ENCODE results near the gene S100A6. TPM values are rescaled to one million over a fixed set of nuclear protein-coding genes. Genes with fewer than 3 reads are reported as not detected.

S100A6 gene
- total and polyA plus RNA-seq, 2 donors (not counting 1 experiment from before 2014, with no cell fraction given): 110 to 213 TPM

DNA sequence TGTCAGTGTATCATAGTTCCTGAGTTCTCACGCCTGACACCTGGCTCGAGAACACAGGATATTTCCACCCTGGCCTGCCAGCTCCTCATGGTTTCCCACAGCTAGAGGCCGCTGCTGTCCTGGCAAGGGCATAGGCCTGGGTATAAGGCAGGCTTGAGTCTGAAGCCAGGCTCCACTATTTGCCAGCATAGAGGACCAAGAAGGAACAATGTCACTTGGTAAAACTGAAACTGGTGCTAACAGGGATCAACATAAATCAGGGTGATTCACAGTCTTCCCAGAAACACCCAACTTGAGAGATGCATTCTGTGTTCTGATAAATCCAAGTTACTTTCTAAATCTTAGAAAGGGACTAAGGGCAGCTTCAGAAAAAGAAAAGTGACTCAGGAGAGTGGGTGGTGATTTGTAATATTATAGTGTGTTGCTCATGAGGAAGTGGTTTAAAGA lies 36.8 kb upstream of the S100A6 start:
- H3K9ac ChIP-seq (ENCODE audit: low read length): no peak overlapping the region
- H3K27ac ChIP-seq (ENCODE audit: low read length in 2 of 2): no peak overlapping the region
- no peaks in the 10 kb centered on the region for H3K9me3 ChIP-seq (ENCODE audit: control extremely low read depth in 1 of 3, control insufficient read depth in 2 of 3, insufficient read depth in 1 of 3, low read length in 2 of 3)
- peak overlapping the region; percentile 56 for H3K27ac Mint-ChIP-seq
- peaks cover 0 to 2% (median under 1%) of the 10 kb centered on the region in 4 experiments for H3K27me3 ChIP-seq (replicated peaks in 1 of 4; ENCODE audit: control extremely low read depth in 1 of 4, control insufficient read depth in 3 of 4, insufficient read depth in 4 of 4, low read length in 3 of 4)
- peaks cover 25% of the 10 kb centered on the region for H3K4me1 Mint-ChIP-seq
- H3K27me3 Mint-ChIP-seq: peaks cover 8% of the 10 kb centered on the region
- no peaks in the 10 kb centered on the region for H3K36me3 ChIP-seq (replicated peaks in 1 of 2; ENCODE audit: control extremely low read depth in 1 of 2, control insufficient read depth in 1 of 2, extremely low read depth in 1 of 2, insufficient read depth in 2 of 2, low read length in 1 of 2)
- peak overlapping the region; percentile 15 for H3K4me2 ChIP-seq (replicated peaks; ENCODE audit: low read depth, low read length, poor library complexity, severe bottlenecking)
- 10% methylated on average over 2 of the region's 3 CpGs for WGBS (ENCODE audit: insufficient coverage)
- no peak overlapping the region for H3K4me3 Mint-ChIP-seq
- H3K9me3 Mint-ChIP-seq (ENCODE audit: insufficient read depth): no peaks in the 10 kb centered on the region
- intact Hi-C loops (cut with micrococcal nuclease): loop anchor here (1.0 to 2.0 kb wide), 5 partner anchors 61 to 414 kb away; partner anchors contain the start of genes RAB13 and SNAPIN
- H4K20me1 ChIP-seq (ENCODE audit: control insufficient read depth, insufficient read depth, low read length, poor library complexity, severe bottlenecking): no peaks in the 10 kb centered on the region
- no peak overlapping the region for H3K4me3 ChIP-seq (ENCODE audit: control extremely low read depth in 1 of 5, extremely low read depth in 1 of 5, insufficient read depth in 1 of 5, low read depth in 2 of 5, low read length in 4 of 5)
- peak; percentile 89 for ATAC-seq (ENCODE audit: low read depth)
- peak; percentile 76 for DNase-seq
- H2AFZ ChIP-seq (ENCODE audit: insufficient read depth, low read depth, low read length, poor library complexity, severe bottlenecking): peak overlapping the region; percentile 26
- H3K4me1 ChIP-seq (ENCODE audit: control insufficient read depth in 2 of 2, insufficient read depth in 2 of 2, low read length in 2 of 2): peaks cover 4 to 22% of the 10 kb centered on the region in 2 donors
- ChIA-PET POLR2A (interaction anchor here (0.8 to 1.7 kb wide), 4 partner anchors 26 to 100 kb away, joined by 3 to 5 read pairs (median 4); partner anchors contain the start of gene CHTOP), CTCF (interaction anchor here (0.8 to 7.4 kb wide), 39 partner anchors 9 to 417 kb away, joined by 3 to 227 read pairs (median 6); partner anchors contain the start of genes CHTOP, NPR1, RAB13 and S100A1)
- peak; percentile 80 for TF ChIP-seq CTCF (IDR thresholded peaks at IDR 0.05)
- TF ChIP-seq EZH2 (IDR thresholded peaks at IDR 0.05; ENCODE audit: borderline replicate concordance, insufficient read depth, low read depth, low read length, poor library complexity, severe bottlenecking): no peak
- H3K79me2 ChIP-seq (ENCODE audit: control insufficient read depth, insufficient read depth, low read length): no peaks in the 10 kb centered on the region

- peaks cover 7% of the 10 kb centered on the region for H3K27me3 Mint-ChIP-seq
- no peak overlapping the region for H3K27ac Mint-ChIP-seq
Observed at GRCh38 chr1:153571706-153572105, 35.9 kb upstream of the S100A6 start.

More at GRCh38 chr1:153571706-153572105, 35.9 kb upstream of the S100A6 start:
- DNase-seq (no peak), ATAC-seq (ENCODE audit: low read depth) (no peak)
- peak overlapping the region; percentile 26 for H2AFZ ChIP-seq (ENCODE audit: insufficient read depth, low read depth, low read length, poor library complexity, severe bottlenecking)
- no peak overlapping the region for H3K9ac ChIP-seq (ENCODE audit: low read length)
- no peaks in the 10 kb centered on the region for H3K9me3 ChIP-seq (ENCODE audit: control extremely low read depth in 1 of 3, control insufficient read depth in 2 of 3, insufficient read depth in 1 of 3, low read length in 2 of 3)
- ChIA-PET CTCF (interaction anchor here (0.8 to 7.4 kb wide), 37 partner anchors 8 to 418 kb away, joined by 3 to 227 read pairs (median 6); partner anchors contain the start of genes CHTOP, NPR1, RAB13 and S100A1), POLR2A (interaction anchor here (0.8 kb wide), 1 partner anchor 27 kb away, joined by 3 read pairs; no protein-coding TSS in a partner anchor)
- no peaks in the 10 kb centered on the region for H3K36me3 ChIP-seq (replicated peaks in 1 of 2; ENCODE audit: control extremely low read depth in 1 of 2, control insufficient read depth in 1 of 2, extremely low read depth in 1 of 2, insufficient read depth in 2 of 2, low read length in 1 of 2)
- H3K4me1 ChIP-seq (ENCODE audit: control insufficient read depth in 2 of 2, insufficient read depth in 2 of 2, low read length in 2 of 2): peaks cover 4 to 22% of the 10 kb centered on the region in 2 donors
- Mint-ChIP-seq H3K4me1 (peaks cover 26% of the 10 kb centered on the region), H3K4me3 (no peak overlapping the region), H3K9me3 (ENCODE audit: insufficient read depth) (no peaks in the 10 kb centered on the region)
- no peaks in the 10 kb centered on the region for H3K79me2 ChIP-seq (ENCODE audit: control insufficient read depth, insufficient read depth, low read length)
- no peak for TF ChIP-seq CTCF (IDR thresholded peaks at IDR 0.05)
- TF ChIP-seq EZH2 (IDR thresholded peaks at IDR 0.05; ENCODE audit: borderline replicate concordance, insufficient read depth, low read depth, low read length, poor library complexity, severe bottlenecking): no peak
- H4K20me1 ChIP-seq (ENCODE audit: control insufficient read depth, insufficient read depth, low read length, poor library complexity, severe bottlenecking): no peaks in the 10 kb centered on the region
- no peak overlapping the region for H3K4me3 ChIP-seq (ENCODE audit: control extremely low read depth in 1 of 5, extremely low read depth in 1 of 5, insufficient read depth in 1 of 5, low read depth in 2 of 5, low read length in 4 of 5)
- intact Hi-C loops (cut with micrococcal nuclease): loop anchor here (1.0 to 2.0 kb wide), 5 partner anchors 62 to 415 kb away; partner anchors contain the start of genes RAB13 and SNAPIN
- peaks cover 0 to 2% (median 0%) of the 10 kb centered on the region in 4 experiments for H3K27me3 ChIP-seq (replicated peaks in 1 of 4; ENCODE audit: control extremely low read depth in 1 of 4, control insufficient read depth in 3 of 4, insufficient read depth in 4 of 4, low read length in 3 of 4)
- no peak overlapping the region for H3K4me2 ChIP-seq (replicated peaks; ENCODE audit: low read depth, low read length, poor library complexity, severe bottlenecking)
- H3K27ac ChIP-seq (ENCODE audit: low read length in 2 of 2): no peak overlapping the region
- WGBS (ENCODE audit: insufficient coverage): 78% methylated on average over 7 of the region's 7 CpGs
